Glomerular endothelial cell (primary cell): Measurements from ENCODE around the gene DIP2C. TPM values are rescaled to one million over a fixed set of nuclear protein-coding genes. Genes with fewer than 3 reads are reported as not detected.
"Not testable (repeated sequence)": the region's sequence is repeated elsewhere in the genome, so short reads cannot be mapped to it uniquely, and the experiment has no call there.

Experiments used
- DNase-seq: peaks from one replicate; pipeline ENCODE4 v3.0.0-alpha.2; 2011; ENCODE audit warnings: low read depth, low spot score; ENCODE audit errors: extremely low read depth
- total RNA-seq: library from RNA; depleted of rRNA; stranded (reverse); fragments of >200 nt; gene quantifications from 2 replicates; pipeline ENCODE4 v1.2.3, GENCODE V29; 2015

DIP2C gene
- total RNA-seq, 1 donor from 2014 or later: 16.5 TPM

DNA sequence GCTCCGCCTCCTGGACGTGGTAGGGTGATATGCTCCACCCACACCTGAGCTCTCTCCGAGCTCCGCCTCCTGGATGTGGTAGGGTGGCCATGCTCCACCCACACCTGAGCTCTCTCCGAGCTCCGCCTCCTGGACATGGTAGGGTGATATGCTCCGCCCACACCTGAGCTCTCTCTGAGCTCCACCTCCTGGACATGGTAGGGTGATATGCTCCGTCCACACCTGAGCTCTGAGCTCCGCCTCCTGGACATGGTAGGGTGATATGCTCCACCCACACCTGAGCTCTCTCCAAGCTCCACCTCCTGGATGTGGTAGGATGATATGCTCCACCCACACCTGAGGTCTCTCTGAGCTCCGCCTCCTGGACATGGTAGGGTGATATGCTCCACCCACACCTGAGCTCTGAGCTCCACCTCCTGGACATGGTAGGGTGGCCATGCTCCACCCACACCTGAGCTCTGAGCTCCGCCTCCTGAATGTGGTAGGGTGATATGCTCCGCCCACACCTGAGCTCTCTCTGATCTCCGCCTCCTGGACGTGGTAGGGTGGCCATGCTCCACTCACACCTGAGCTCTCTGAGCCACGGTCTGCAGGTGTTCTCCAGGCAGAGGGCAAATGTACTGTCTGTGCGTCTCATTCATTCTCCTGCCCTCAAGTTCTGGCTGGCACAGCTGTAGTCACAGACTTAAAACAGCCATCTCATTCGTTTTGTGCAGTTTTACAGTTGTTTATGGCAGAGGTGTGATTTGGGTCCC lies 252.4 kb downstream of the DIP2C start:
- DNase-seq: no peak

DNA sequence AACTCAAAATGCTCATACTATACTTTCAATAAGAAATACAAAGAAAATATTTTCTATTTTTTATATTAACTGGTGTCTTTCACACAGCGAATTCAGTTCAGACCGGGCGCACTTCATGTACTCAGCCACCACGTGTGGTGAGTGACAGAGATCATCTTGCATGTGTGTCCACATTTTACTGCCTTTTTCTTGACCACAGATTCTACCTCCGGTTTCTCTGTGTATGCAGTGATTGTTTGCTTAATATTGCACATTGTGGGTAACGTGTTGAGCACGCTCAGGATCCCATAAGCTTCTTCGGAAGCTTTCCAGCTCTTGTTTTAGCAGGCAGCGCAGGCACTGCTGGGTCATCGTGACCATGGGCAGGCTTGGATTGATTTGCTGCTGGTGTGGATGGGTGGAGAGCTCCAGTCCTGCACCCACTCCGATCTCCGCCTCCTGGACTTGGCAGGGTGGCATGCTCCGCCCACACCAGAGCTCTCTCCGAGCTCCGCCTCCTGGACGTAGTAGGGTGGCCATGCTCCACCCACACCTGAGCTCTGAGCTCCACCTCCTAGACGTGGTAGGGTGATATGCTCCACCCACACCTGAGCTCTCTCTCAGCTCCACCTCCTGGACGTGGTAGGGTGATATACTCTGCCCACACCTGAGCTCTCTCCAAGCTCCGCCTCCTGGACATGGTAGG lies 253.3 kb downstream of the DIP2C start:
- no peak for DNase-seq

DNA sequence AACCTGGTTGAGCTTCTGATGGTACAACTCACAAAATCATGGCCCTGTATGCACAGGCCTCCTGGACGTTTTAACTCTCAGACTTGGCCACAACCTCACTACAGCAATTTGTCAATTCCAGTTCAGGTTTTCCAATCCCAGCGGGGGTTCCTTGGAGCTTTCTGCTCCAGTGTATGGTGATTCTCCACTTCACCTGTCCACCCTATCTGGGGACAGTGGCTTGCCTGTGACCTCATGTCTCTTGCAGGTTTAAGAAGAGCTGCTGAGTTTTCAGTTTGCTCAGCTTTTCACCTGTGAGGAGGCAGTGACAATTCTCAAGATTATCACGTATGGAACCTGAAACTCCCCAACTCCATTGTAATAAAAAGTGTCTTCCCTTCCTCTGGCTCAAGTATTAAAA lies 254.1 kb downstream of the DIP2C start:
- no peak for DNase-seq

DNA sequence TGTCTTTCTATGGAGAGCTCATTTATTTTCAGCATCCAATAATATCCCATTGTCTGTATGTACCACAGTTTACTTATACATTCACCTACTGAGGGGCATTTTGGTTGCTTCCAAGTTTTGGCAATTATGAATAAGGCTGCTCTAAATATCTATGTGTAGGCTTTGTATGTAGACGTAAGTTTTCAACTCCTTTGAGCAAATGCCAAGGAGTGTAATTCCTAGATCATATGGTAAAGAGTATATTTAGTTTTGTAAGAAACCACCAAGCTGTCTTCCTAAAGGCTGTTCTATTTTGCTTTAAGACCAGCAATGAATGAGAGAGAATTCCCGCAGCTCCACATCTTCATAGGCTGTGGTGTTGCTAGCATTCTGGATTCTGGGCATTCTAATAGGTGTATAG lies 259.8 kb downstream of the DIP2C start:
- no peak for DNase-seq

DNA sequence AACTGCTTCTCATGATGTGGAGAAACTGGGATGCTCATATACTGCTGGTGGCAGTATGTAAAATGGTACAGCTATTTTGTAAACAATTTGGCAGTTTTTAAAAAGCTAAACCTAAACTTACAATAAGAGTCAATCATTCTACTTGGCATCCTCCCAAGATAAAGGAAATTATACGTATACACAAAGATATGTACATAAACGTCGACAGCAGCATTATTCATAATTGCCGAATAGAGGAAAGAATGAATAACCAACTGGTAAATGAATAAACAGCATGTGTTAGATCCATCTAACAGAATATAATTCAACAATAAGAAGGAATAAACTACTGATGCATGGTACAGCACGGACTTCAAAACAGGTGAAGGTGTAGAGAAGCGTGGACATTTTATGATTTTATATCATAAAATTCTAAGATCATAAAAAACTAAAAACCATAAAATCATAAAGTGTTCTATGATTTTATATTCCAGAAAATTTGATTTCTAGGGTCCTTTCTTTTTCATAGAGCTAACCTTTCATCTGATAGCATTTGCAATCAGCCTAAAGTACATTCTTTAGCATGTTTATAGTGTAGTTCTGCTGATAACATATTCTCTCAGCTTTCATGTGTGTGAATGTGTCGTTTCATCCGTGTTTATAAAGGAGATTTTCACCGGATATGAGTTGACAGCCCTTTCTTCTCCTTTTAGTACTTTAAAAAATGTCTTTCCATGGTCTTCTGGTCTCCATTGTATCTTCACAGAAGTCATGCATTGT lies 261.5 kb downstream of the DIP2C start:
- no peak for DNase-seq

DNA sequence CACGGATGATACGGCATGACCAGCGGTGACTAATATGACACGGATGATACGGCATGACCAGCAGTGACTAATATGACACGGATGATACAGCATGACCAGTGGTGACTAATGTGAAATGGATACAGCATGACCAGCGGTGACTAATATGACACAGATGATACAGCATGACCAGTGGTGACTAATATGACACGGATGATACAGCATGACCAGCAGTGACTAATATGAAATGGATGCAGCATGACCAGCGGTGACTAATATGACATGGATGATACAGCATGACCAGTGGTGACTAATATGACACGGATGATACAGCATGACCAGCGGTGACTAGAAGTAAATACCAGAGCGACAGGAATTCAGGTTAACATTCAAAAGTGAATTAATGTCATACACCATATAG lies 264.1 kb downstream of the DIP2C start:
- not testable (repeated sequence) for DNase-seq

DNA sequence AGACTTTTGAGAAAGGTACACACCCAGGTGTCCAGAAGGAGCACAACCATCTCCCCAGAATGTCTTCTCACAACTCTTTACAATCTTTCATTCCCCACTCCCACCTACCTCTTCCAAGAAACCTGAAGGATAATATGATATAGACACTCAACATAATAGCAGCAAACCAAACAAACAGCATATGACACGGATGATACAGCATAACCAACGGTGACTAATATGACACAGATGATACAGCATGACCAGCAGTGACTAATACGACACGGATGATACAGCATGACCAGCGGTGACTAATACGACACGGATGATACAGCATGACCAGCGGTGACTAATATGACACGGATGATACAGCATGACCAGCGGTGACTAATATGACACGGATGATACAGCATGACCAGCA lies 264.7 kb downstream of the DIP2C start:
- not testable (repeated sequence) for DNase-seq

DNA sequence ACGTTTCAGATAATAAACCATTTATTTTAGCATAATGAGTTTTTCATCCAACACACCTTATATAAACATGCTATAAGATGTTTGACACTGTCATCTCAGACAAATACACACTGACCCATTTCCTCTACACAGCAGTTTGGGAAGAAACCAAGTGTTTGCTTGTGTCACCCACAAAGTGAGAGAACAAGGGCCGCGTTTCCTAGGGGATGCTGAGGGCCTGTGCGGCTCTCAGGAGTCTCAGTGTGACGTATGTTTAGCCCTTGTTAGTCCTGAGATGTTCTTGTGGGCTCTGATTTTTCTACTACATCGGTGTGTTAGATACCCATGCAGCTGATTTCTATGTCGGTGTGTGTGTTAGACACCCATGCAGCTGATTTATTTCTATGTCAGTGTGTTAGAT lies 266.3 kb downstream of the DIP2C start:
- no peak for DNase-seq

DNA sequence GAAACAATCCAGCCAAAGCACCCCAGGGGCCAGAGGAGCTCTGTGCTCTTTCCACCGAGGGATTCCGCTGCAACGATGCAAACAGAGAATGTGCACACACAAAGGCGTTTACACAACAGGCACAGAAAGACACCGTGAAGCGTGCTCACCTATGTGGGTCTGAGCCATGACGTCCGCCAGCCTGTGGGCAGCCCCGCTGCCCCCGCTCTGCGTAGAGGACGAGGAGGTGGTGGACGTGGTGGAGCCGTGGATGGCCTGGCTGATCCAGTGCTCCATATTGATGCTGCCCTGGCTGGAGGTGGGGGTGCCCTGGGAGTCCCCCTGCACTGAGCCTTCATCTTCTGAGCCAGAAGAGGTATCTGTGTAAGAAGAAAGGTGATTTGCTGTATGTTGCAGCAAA lies 266.8 kb downstream of the DIP2C start:
- no peak for DNase-seq

DNA sequence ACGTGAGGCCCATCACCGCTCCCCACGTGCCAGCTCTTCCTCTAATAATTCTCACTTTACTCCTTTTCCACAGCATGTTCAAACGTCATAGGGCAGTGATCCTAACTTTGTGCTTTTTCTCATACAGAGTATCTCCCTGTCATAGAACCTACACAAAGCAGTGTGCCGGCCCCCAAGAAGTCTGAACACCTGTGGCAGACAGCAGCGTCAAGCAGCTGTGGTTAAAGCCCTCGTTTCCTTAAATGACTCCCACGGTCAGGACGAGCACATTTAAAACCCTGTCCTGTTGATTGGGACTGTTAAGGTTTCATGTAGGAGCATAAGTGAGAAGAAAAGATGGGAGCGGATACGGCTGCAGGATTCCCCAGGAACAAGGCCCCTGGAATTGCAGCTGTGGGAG lies 267.2 kb downstream of the DIP2C start:
- no peak for DNase-seq

DNA sequence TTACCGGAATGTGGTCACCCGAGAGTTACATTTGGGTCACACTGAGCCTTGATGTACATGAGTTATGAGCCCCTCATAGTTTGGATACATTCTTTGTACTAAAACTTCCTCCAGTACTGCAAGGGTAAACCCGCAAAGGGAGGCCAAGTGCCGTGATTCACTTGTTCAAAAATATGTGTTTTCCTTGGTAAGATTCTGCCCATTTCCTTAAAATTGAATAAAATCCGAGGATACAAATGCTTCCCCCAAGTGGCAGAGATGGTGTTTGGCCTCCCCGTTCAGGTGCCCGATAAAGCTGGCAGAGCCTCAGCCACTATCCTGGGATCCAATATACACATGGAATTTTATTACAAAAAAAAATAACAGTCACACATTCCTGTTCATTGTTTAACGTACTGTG lies 268.3 kb downstream of the DIP2C start:
- no peak for DNase-seq

DNA sequence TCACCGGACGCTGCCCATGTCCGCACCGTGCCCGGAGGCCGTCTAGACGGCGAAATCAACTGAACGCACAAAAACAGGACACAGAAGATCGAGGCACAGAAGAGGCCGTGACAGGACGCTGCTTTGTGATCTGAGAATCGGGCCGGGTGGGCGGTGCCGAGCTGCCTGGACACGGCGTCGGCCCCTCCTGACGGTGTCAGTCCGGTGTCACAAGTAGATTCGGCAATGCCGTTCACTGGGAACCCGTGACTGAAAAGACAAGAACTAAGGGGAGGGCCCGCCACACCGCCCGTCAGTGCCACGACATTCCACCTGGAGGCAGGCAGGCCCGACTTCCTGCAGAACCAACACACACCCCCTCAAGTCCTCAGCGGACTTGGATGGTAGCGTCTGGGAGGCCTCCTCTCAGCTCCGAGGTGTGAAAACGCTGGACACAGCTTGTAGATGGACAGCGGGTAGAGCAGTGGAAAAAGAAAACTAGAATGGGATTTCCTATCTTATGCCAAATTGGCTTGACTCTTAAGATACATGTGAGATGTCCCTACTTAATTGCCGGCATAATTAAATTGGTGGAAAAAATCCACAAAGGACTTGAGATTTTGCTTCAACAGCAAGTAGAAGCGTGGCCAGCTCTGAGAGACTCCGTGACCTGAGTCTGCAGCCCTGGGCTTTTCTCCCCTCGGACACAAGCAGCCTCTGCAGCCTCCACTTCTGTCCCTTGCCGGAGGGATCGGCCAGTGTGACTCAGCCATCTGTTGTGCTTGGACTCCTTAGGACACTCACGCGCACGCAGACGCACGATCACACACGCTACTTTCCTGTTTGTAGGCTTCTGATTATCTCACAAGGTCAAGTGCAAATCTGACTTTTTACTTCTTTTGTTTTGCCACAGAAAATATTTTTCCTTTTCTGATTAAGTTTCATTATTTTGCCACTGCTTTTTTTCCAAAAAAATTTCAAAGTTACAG lies 269.0 kb downstream of the DIP2C start:
- no peak for DNase-seq

DNA sequence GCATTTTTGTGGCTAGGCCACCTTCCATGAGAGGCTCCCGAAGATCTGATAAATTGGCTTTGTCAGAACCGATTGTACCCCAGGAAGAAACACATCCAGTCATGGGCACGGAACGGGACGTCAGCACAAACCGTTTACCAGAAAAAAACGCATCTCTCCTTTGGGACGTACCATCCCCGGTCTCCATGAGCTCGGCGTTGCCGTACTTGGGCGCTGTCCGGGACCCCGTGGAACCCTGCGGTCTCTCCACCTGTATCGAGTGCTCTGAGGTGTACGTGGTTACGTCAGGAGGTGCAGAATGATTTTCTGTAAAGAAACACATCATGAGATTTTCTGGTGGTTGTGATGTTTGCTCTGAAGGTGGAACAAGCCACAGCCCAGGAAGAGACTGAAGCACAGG lies 270.6 kb downstream of the DIP2C start:
- DNase-seq: no peak

DNA sequence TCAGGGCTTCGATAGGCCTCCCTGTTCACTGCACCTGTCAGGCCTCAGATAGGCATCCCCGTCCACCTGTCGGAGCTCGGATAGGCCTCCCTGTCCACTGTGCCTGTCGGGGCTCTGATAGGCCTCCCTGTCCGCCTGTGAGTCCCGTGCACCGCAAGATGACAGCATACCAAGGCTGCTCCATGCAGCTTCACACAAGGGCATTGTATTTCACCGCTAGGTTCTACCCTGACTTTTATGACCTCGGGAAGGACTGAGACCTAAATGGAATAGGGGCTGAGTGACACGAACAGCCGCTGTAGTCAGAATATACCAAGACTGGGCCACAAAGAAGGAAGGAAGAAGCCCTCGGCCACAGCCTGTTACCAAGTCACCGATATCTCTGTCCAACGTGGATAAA lies 271.2 kb downstream of the DIP2C start:
- DNase-seq: no peak

DNA sequence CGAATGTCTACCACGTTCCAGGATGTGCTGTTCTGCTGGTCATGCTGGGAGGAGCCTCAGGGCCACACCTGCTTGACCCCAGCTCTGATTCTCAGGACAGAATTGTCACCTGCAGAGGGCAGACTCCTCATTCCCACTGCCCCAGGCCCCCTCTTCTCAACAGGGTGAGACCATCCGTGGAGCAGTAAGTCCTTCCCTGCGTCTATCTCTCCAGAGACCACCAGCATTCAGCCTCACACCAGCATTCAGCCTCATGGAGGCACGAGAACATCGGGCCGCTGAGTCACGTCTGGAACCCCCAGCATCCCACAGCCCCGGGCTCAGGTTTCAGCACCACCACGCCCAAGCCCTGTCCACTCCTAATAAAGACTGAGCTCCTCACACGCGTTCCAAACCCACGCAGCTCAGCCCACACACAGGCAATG lies 273.4 kb downstream of the DIP2C start:
- no peak for DNase-seq

DNA sequence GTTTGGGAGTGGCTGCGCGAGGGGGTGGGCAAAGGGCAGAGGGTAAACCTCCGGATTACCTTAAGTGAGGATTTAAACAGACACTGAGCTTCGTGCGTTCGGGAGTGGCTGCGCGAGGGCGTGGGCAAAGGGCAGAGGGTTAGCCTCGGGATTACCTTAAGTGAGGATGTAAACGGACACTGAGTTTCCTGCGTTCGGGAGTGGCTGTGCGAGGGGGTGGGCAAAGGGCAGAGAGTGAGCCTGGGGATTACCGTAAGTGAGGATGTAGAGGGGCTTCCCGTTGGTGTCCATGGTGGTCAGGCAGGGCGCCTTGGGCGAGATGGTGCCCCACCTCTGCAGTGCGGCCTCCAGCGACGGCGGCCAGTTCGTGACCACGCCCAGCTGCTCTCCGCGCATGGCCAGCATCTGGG lies 275.8 kb downstream of the DIP2C start:
- no peak for DNase-seq

DNA sequence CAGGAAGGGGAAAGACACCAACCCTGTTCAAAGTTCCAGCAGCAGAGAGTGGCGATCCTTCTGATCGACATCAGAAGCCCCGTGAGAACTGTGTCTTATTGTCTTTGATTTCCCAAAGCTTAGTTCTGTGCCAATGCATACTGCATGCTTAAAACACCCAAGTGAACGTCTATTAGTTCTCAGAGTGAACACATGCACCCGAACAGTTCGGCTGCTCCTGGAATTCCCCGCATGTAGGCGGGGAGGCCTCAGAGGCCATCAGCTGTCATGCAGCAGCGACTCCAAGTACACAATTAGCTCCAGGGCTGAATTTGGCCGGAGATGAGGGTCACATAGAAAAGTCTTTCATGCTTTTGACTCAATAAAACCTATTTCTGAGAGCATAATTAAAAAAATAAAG lies 277.4 kb downstream of the DIP2C start:
- no peak for DNase-seq

DNA sequence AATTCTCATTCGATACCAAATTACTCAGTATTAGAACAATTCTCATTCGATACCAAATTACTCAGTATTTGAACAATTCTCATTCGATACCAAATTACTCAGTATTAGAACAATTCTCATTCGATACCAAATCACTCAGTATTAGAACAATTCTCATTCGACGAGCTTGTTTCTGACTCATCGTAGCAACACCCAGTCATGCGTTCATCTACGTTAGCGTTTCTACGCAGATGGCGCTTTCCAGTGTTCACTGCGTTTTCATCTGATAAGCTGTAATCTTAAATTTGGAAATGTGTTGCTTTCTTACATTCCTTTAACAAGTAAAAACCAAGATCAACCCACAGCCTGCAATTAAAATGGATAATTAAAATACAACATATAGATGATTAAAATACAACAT lies 277.9 kb downstream of the DIP2C start:
- DNase-seq: no peak

DNA sequence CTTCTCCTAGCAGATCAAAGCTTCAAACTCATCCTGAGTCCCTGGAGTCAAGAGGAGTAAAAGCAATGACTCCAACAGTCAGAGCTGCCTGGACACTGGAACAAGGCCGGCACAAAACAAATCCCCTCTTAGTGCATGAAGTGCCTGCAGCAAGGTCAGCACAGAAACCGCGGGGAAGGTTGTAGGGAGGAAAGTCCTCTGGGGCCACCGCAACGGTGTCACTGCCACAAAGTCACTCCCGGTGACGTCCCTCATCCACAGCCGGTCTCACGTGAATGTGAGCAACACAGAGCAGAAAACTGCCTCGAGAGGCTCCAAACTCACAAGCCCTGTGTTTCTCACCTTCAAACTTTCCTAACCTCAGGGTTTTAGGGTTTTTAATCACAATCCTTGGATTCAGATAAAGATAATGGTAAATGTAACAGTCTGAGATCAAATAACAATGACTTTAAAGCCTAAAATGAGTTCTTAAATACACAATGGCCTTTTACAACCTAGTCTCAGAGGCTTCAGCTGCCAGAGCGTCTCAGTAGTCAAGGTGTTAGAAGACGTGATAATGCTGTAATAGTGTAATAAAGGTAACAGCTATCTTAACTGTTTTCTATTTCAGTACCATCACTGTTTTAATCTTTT lies 279.9 kb downstream of the DIP2C start:
- no peak for DNase-seq

DNA sequence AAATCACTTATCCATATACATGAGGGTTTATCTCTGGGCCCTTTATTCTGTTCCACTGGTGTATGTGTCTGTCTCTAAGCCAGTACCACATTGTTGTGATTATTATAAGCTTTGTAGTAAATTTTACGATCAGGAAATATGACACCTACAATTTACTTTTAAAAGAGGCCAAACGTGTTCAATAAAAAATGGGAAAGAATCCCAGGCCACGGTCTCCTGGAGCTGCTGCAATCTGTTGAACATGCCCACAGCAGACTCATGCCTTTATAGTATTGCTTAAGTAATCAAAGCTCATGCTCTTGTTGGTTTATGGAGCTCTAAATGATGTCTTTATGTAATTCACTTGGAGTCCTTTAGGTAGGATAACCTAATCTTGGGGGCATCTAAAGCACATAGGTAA lies 281.2 kb downstream of the DIP2C start:
- no peak for DNase-seq
